ENCODE data around the gene DYNC1I2.
"Not testable (repeated sequence)": the region's sequence is repeated elsewhere in the genome, so short reads cannot be mapped to it uniquely, and the experiment has no call there.

Gene DYNC1I2

GRCh38 chr2:171728989-171729951, 42.0 kb downstream of the DYNC1I2 start:
- Histone ChIP-seq H3K36me3 (replicated peaks) (peaks cover 24% of the 10 kb centered on the region), H3K9me3 (no peaks in the 10 kb centered on the region), H3K4me3 (no peak overlapping the region), H3K27me3 (ENCODE audit: low read depth) (no peaks in the 10 kb centered on the region), H3K4me1 (peaks cover 14% of the 10 kb centered on the region)
- in situ Hi-C loops (cut with MboI; ENCODE audit: low sequenced_read_pairs) = no loop called here
- DNase-seq (ENCODE audit: low spot score in 2 of 2) = no peak

DNA sequence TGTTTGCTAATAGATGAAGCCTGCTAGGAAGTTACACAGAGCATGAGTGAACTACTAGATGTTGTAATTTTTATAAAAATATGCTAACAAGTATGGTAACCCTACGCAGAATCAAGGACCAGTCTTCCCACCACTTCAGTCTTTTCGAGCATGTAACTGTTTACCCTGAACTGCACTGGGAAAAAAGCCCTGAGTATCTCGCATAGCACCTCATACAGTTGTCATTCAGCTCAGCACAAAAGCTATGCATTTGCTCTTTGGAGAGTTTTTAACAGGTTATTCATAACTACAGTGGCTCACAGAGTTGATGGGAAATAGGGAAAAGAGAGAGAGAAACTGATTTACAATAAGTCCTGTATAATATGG, 42.7 kb downstream of the DYNC1I2 start:
- no peak for DNase-seq (ENCODE audit: low spot score in 2 of 2)
- Histone ChIP-seq H3K36me3 (replicated peaks) (peaks cover 24% of the 10 kb centered on the region), H3K4me3 (no peak overlapping the region)

DNA sequence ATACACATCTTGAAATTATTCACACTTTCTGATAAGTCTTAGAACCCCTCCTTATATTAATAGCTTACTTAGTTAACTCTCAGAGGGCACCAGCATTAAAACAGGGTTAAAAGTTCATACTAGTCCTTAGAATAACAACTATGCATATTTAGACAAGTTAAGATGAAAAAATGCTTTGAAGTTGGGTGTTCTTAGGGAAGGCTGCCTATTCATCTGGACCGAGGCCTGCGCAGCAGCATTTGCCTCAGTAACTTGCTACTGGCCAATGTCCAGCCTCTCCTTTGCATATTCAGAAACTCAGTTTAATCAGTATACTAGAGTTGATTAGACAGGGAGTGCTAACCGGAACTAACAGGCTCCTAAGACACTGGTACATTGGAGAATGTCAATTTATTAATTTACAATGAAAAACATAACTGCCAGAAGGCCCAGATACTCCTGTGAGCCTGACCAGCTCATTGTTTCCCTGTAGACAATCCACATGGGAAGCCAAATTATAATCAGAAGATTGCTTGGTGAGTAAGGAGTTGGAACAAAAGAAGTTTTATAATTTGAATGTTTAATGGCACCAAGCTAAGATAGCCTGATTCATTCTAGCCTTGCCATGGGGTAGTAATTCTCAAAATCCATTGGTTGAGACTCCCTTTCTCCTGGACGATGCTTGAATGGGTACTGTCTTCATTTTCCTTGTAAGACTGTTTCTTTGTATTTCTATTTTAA, 48.9 kb downstream of the DYNC1I2 start:
- DNase-seq (ENCODE audit: low spot score in 2 of 2) = no peak
- peaks cover 15% of the 10 kb centered on the region for H3K36me3 ChIP-seq (replicated peaks)

More for the DNA sequence above, 42.7 kb downstream of the DYNC1I2 start:
- H3K4me1 ChIP-seq = peaks cover 14% of the 10 kb centered on the region
- H3K9me3 ChIP-seq = no peaks in the 10 kb centered on the region
- in situ Hi-C loops (cut with MboI; ENCODE audit: low sequenced_read_pairs) = no loop called here
- H3K27me3 ChIP-seq (ENCODE audit: low read depth) = no peaks in the 10 kb centered on the region

DNA sequence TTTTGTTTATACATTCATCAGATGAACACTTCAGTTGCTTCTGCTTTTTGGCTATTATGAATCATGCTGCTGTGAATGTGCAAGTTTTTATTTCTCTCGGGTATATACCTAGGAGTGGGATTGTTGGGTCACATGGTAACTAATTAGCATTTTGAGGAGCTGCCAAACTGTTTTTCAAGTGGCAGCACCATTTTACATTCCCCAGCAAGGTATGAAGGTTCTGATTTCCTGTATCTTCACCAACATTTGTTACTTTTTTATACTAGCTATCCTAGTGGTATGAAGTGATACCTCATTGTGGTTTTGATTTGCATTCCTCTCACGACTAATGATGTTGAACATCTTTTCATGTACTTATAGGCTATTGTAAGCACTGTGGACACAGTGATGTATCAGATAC, 53.9 kb downstream of the DYNC1I2 start:
- no peak for DNase-seq (ENCODE audit: low spot score in 2 of 2)
- Histone ChIP-seq H3K9me3 (no peaks in the 10 kb centered on the region), H3K27me3 (ENCODE audit: low read depth) (no peaks in the 10 kb centered on the region), H3K4me1 (0 out of 2 replicates have a peak, but pooled peaks cover 5% of the 10 kb centered on the region), H3K36me3 (replicated peaks) (peaks cover 12% of the 10 kb centered on the region; the same call in 1 of the 2 replicates), H3K4me3 (no peak overlapping the region)
- in situ Hi-C loops (cut with MboI; ENCODE audit: low sequenced_read_pairs) = no loop called here

More for the DNA sequence above, 48.9 kb downstream of the DYNC1I2 start:
- in situ Hi-C loops (cut with MboI; ENCODE audit: low sequenced_read_pairs) = no loop called here
- Histone ChIP-seq H3K4me3 (no peak overlapping the region), H3K9me3 (no peaks in the 10 kb centered on the region), H3K4me1 (no peaks in the 10 kb centered on the region), H3K27me3 (ENCODE audit: low read depth) (no peaks in the 10 kb centered on the region)

DNA sequence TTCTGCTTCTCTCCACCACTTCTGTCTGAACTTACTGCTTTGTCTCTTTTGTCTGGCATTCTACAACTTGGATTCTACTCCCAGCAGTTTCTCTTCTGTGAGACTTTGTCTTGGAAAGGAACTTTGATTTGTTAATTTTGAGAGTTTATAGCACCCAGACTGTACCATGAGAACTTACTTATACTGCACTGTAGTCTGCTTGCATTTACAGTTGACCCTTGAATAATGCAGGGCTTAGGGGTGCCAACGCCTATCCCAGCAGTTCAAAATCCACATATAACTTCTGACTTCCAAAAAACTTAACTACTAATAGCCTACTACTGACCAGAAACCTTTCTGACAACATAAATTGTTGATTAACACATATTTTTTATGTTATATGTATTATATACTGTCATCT, 55.5 kb downstream of the DYNC1I2 start:
- Histone ChIP-seq H3K27me3 (ENCODE audit: low read depth) (no peaks in the 10 kb centered on the region), H3K9me3 (no peaks in the 10 kb centered on the region), H3K4me3 (no peak overlapping the region), H3K4me1 (peaks cover 9% of the 10 kb centered on the region), H3K36me3 (replicated peaks) (peaks cover 16% of the 10 kb centered on the region; the same call in 1 of the 2 replicates)
- in situ Hi-C loops (cut with MboI; ENCODE audit: low sequenced_read_pairs) = no loop called here
- no peak for DNase-seq (ENCODE audit: low spot score in 2 of 2)

- no peak overlapping the region for H3K4me3 ChIP-seq
- H3K27me3 ChIP-seq (ENCODE audit: low read depth) = no peaks in the 10 kb centered on the region
- in situ Hi-C loops (cut with MboI; ENCODE audit: low sequenced_read_pairs) = no loop called here
- peaks cover 22% of the 10 kb centered on the region for H3K36me3 ChIP-seq (replicated peaks)
- H3K4me1 ChIP-seq = peaks cover 9% of the 10 kb centered on the region
- H3K9me3 ChIP-seq = no peaks in the 10 kb centered on the region
- no peak for DNase-seq (ENCODE audit: low spot score in 2 of 2)
These were observed 57.9 kb downstream of the DYNC1I2 start for GRCh38 chr2:171745141-171745540.

DNA sequence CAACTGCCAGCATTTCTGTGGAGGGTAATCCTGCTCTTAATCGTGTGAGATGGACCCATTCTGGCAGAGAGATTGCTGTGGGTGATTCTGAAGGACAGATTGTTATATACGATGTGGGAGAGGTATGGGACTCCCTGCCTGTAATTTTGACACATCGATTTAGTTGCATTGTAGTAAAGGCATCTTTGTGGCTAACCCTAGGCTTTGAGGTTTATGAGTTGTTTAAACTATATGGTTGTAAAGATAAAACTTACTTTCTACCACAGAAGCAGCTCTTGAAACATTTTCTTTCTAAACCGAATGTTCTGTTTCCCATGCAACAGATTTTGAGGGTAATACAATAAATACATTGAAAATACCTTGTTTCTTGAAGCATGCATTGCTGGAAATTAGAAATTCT, 58.5 kb downstream of the DYNC1I2 start:
- no peak overlapping the region for H3K4me3 ChIP-seq
- H3K27me3 ChIP-seq (ENCODE audit: low read depth) = no peaks in the 10 kb centered on the region
- DNase-seq (ENCODE audit: low spot score in 2 of 2) = no peak
- in situ Hi-C loops (cut with MboI; ENCODE audit: low sequenced_read_pairs) = no loop called here
- H3K36me3 ChIP-seq (replicated peaks) = peaks cover 22% of the 10 kb centered on the region
- H3K9me3 ChIP-seq = no peaks in the 10 kb centered on the region
- H3K4me1 ChIP-seq = peaks cover 9% of the 10 kb centered on the region

DNA sequence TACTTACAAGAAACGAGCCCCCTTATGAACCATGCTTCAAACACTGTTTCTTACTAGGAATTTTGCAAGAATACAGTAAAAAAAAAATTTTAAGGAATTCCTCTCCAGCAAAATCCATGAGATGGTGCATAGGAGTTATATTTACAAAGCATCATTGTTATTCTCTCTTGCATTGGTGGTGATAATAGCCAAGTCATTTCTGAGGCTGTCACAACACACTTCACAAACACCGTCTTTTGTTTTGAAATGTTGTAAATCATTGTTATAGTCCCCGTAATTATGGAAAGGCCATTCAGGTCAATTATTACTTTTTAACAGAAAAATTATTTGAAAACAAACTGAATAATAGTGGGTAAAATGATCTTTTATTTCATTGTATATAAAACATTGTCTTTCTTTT, 60.1 kb downstream of the DYNC1I2 start:
- Histone ChIP-seq H3K4me1 (peaks cover 9% of the 10 kb centered on the region), H3K4me3 (no peak overlapping the region), H3K27me3 (ENCODE audit: low read depth) (no peaks in the 10 kb centered on the region), H3K9me3 (no peaks in the 10 kb centered on the region), H3K36me3 (replicated peaks) (peaks cover 22% of the 10 kb centered on the region)
- peak in 1 of 2 experiments; percentile 32 for DNase-seq (ENCODE audit: low spot score in 2 of 2)
- in situ Hi-C loops (cut with MboI; ENCODE audit: low sequenced_read_pairs) = no loop called here

GRCh38 chr2:171754254-171754939, 67.1 kb downstream of the DYNC1I2 start:
- Histone ChIP-seq H3K4me1 (no peaks in the 10 kb centered on the region), H3K9me3 (no peaks in the 10 kb centered on the region), H3K27me3 (ENCODE audit: low read depth) (no peaks in the 10 kb centered on the region), H3K36me3 (replicated peaks) (peaks cover 9% of the 10 kb centered on the region; the same call in 1 of the 2 replicates), H3K4me3 (no peak overlapping the region)
- in situ Hi-C loops (cut with MboI; ENCODE audit: low sequenced_read_pairs) = no loop called here
- DNase-seq (ENCODE audit: low spot score in 2 of 2) = no peak

DNA sequence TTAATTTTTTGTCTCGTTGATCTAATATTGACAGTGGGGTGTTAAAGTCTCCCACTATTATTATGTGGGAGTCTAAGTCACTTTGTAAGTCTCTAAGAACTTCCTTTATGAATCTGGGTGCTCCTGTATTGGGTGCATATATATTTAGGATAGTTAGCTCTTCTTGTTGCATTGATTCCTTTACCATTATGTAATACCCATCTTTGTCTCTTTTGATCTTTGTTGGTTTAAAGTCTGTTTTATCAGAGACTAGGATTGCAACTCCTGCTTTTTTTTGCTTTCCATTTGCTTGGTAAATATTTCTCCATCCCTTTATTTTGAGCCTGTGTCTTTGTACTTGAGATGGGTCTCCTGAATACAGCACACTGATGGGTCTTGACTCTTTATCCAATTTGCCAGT, 71.5 kb downstream of the DYNC1I2 start:
- H3K36me3 ChIP-seq (replicated peaks); H3K27me3 ChIP-seq (ENCODE audit: low read depth); H3K9me3 ChIP-seq; H3K4me1 ChIP-seq; DNase-seq (ENCODE audit: low spot score in 2 of 2); in situ Hi-C loops (cut with MboI; ENCODE audit: low sequenced_read_pairs); H3K4me3 ChIP-seq: not testable (repeated sequence)

DNA sequence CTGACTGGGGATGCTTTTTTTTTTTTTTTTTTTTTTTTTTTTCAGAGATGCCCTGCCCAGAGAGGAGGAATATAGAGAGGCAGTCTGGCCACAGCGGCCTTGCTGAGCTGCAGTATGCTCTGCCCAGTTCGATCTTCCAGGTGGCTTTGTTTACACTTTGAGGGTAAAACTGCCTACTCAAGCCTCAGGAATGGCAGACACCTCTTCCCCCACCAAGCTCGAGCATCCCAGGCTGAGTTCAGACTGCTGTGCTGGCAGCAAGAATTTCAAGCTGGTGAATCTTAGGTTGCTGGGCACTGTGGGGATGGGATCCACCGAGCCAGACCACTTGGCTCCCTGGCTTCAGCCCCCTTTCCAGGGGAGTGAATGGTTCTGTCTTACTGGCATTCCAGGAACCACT, 73.9 kb downstream of the DYNC1I2 start:
- H3K4me1 ChIP-seq; H3K4me3 ChIP-seq; DNase-seq (ENCODE audit: low spot score in 2 of 2); H3K9me3 ChIP-seq; H3K36me3 ChIP-seq (replicated peaks); in situ Hi-C loops (cut with MboI; ENCODE audit: low sequenced_read_pairs); H3K27me3 ChIP-seq (ENCODE audit: low read depth): not testable (repeated sequence)

DNA sequence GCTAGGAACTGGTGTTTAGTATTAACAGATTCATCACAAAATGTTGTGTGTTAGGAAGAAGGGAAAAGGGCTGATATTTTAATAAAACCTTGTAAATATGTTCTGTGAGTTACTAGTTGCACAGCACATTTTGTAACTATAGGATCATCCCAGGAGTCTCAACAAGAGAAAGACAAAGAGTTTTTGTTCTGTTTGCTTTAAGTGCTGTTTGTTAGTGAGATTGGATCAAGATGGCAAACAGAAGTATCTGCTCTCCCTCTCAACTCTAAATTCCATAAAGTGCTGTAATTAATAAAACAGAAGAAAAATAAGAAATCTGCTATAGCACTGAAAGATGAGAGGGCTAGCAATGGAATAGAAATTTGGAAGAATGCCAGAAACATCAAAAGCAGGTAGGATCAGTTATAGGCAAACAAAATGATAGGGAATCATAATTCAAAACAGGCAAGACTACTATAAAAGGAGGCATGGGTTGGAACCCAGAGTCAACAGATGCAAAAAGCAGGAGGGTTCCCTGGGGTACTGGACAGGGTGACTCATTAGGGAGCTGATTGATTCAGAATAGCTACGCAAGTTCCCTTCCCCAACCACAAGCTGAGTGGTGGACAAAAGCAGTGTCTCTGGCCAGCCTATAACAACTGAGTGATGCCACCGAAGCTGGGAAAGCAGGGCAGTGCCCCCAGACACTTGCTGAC, 75.8 kb downstream of the DYNC1I2 start:
- Histone ChIP-seq H3K4me3 (no peak overlapping the region), H3K9me3 (no peaks in the 10 kb centered on the region), H3K27me3 (ENCODE audit: low read depth) (no peaks in the 10 kb centered on the region), H3K4me1 (no peaks in the 10 kb centered on the region), H3K36me3 (replicated peaks) (peaks cover 9% of the 10 kb centered on the region)
- DNase-seq (ENCODE audit: low spot score in 2 of 2) = no peak
- in situ Hi-C loops (cut with MboI; ENCODE audit: low sequenced_read_pairs) = no loop called here

DNA sequence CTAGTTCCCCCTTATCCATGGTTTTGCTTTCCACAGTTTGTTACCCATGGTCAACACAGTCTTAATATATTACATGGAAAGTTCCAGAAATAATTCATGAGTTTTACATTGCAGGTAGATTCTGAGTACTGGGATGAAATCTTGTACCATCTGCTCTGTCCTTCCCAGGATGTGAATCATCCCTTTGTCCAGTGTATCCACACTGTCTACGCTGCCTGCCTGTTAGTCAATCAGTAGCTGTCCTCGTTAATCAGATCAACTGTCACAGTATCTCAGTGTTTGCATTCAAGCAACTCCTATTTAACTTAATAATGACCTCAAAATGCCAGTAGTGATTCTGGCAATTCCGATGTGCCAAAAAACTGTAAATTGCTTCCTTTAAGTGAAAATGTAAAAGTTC, 76.3 kb downstream of the DYNC1I2 start:
- peaks cover 9% of the 10 kb centered on the region for H3K36me3 ChIP-seq (replicated peaks)
- in situ Hi-C loops (cut with MboI; ENCODE audit: low sequenced_read_pairs) = no loop called here
- no peaks in the 10 kb centered on the region for H3K4me1 ChIP-seq
- no peaks in the 10 kb centered on the region for H3K27me3 ChIP-seq (ENCODE audit: low read depth)
- no peak for DNase-seq (ENCODE audit: low spot score in 2 of 2)
- no peak overlapping the region for H3K4me3 ChIP-seq
- H3K9me3 ChIP-seq = no peaks in the 10 kb centered on the region

Measured in HAP-1 (cell line).